Amniotic stem cell (primary cell): Measurements from ENCODE around the gene KRT5.

Source experiments
- DNase-seq: peaks from one replicate; lab custom pipeline; 2025; lab: John Stamatoyannopoulos, UW

The KRT5 gene

DNA sequence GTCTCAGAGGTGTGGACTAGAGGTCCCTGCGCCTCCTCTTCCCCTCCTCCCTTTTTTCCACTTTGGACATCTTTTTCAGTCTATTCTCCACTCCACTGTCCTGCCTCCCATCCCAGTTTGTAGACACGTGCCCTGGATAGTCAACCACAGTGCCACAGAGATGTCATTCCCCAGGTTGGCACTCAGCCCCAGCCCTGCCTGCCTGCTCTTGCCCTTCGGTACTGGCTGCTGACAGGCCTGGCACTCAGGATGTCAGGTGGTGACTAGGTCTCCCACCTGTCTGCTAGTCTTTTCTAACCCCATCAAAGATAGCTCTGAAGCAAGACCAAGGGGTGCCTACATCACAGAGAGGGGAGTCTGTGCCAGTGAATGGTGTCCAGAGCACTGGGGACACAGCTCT, 16.9 kb upstream of the KRT5 start:
- DNase-seq = no peak

DNA sequence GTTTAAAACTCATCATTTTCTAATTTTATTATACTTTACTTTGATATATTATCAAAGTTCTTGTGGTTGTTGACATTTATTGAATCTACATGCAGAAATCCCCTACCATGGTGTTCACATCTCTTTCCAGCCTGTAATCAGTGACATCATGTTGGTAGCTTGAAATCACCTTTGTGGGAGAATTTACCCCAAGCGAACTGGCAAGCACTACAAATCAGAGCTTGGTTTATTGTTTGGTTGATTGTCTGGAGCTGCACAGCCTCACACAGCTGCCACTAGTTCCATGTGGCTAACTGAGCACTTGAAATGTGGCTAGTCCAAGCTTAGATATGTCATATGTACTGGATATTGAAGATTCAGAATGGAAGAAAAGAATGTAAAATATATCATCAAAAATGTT, 15.4 kb upstream of the KRT5 start:
- no peak for DNase-seq

DNA sequence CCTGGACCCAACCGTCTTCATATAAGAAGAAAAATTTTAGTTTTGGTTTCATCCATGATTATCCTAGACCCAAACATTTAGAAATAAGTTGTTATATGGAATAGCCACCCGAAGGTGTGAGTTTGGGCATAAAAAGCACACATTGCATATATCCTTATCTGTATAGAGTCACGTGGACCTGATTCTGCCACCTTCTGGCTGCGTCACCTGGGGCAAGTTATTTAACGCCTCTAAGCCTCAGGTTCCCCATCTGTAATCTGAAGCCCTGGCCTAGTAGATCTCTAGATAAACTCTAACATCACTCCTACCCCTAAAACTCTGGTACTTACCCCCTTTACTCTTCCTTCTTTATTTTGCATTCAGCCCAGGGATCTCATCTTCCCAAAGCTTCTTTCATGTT, 14.3 kb upstream of the KRT5 start:
- no peak for DNase-seq

DNA sequence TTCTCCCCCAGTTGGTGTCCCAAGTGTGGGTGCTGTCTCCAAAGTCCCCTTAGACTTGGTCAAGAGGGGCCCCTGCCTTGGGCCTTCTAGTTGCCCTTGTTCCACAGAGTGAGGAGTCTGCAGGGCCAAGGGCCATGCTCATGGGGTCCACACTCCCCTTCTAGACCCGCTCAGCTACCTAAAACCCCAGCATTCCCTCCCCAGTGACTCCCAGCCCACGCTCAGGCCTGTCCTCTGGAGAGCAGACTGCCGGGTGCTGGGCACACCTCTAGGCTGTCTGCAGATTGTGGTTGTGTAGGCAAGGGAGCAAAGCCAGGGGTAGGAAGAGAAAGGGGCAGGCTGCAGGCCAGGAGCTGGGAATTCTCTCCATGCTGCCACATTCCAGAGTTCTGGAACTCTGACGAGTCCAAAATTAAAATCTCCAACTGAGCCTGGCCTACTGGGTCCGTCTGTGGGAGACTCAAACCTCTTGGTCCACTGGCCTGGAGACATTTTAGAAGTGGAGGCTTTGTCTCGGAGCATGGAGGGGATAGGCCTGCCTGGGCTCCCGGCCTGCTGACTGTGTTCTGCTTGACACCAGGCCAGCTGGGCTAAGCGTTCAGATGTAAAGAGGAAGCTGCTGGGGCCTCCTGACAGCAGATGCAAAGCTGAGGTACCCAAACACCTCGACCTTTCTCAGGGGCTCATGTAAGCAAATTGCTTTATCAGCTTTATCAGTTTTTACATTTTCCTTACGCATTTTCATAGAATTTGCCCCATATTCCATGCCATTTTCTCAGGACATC, 13.7 kb upstream of the KRT5 start:
- DNase-seq = no peak

DNA sequence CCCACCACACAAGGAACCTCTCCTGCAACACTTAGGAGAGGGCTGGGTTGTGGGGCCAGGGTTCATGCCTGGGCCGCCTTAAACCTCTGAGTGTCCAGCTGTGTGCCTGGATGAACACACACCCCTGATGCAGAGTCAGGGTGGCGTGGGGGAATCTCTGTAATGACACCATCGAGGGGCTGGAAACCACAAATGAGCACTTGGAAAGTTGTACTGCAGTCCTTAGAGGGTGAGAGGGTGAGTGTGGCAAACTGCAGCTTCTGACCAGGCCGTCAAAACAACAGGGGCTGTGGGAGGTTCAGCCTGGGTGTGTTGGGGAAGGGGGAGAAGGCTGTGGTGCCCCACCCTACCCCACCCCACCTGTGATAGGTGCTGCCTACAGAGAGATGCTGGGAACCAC, 12.4 kb upstream of the KRT5 start:
- no peak for DNase-seq

DNA sequence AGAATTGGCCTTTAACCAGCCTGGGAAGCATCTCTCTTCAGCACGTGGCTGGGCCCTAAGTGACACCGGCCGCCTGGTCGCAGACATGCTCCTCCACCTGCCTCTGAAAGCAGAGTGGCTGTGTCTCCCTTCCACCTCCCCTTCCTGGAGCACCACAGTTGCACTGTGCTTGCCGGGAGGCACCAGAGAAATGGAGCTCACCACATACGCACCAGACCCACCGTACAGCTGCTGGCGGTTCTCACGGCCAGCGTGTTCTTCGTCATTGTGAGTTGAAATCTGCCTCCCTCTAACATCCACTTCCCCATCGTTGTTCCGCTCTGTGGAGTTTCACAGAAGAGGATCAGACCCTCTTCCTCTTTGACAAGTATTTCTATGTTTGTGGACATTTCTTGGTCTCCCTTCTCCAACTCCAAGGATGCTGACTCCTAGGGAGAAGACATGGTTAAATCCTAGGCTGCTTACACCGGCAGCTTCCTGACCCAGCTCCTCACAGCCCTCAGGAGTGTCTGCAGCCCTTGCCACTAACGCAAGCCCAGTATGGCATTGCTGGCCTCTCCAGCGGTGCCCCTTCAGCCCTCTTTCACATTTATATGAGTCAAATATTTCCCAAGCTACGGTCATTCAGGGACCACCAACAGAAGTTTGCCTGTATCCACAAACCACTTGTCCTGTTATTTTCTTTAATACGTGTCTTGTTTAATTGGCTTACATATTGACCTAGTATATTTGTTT, 11.5 kb upstream of the KRT5 start:
- no peak for DNase-seq

DNA sequence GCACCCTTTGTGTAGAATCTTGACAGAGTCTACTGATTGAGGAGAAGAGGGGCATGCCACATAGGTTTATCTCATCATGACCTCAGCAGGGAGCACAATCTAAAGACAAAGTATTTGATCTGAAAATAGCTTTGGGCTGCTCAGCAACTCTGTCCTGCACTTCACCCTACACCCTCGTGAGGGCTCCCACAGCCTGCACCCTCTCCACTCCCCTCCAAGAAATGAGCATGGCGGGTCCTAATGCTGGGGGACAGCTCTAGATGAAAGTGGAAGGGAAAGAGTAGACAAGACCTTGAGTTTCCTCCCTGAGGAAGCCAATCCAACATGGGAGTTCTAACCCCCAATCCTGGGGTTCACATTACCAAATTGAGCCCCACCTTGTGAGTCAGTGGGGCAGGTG, 10.7 kb upstream of the KRT5 start:
- no peak for DNase-seq

DNA sequence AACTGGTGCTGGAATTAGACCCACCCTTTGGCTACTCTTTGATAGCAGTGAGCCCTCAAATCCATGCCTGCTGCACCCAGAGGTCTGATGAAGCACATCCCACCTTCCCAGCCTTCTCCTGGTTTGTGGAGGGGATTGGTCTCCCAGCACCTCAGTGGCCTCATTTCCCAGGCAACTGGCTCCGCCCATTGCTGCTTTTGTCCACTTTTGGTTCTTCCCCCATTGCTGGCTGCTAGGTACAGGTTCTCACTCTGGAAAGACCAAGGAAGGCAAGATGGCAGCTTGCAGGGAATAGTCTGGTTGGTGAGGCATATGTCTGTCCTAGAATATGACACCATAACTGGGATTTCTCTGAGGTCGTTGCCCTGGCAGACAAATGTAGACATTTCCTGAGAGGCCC, 10.2 kb upstream of the KRT5 start:
- DNase-seq = no peak

DNA sequence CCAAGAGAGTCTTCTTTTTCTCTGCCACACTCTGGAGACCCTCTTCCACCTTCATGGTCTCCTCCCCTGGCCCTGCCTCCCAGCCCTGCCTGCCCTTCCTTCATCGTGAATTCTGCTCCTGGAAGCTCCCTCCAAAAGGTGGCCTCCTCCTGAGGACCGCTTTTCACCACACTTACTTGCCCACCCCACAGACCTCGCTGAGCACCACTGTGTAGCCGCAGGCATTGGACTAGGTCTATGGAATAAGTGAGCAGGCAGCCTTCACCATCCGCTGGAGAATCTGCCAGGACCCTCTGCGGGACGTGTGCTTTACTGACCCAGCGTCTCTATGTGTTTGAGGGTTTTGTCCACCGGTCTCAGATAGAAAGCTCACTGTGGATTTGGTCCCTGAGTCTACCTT, 9.7 kb upstream of the KRT5 start:
- no peak for DNase-seq

DNA sequence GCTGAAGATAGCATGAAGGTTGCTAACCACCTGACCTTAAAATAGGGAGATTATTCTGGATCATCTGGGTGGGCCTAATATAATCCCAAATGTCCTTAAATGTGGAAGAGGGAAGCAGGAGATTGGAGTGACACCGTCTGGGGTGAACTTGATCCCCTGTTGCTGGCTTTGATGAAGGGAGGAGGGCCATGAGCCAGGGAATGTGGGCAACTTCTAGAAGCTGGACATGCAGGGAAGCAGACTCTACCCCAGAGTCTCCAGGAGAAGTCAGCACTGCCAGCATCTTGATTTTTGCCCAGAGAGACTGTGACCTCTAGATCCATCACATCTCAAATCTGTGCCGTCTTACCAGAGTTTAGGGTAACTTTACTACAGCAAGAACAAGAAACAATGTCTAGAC, 9.2 kb upstream of the KRT5 start:
- no peak for DNase-seq

DNA sequence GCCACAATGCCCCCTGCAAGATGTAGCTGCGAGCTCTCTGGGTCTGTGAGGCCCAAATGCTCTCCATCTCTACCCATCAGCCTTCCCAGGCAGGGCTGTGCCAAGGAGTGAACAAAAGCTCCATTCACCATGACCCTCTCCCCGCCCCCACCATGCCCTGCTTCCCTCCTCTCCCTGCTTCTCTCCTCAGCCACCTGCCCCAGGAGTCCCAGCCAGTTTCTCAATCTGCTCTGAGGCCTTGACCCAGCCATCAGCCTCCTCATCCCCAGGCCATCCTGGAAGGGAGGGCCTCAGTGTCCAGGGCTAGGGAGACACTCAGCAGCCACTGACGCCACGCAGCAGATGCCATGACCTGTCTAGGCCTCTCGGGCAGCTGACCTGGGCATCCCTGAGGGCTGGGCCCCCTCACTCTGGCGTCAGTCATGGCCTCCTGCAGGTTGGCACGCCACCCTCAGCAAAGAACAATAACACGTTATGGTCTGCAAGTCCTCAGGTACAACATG, 8.5 kb upstream of the KRT5 start:
- DNase-seq = no peak

DNA sequence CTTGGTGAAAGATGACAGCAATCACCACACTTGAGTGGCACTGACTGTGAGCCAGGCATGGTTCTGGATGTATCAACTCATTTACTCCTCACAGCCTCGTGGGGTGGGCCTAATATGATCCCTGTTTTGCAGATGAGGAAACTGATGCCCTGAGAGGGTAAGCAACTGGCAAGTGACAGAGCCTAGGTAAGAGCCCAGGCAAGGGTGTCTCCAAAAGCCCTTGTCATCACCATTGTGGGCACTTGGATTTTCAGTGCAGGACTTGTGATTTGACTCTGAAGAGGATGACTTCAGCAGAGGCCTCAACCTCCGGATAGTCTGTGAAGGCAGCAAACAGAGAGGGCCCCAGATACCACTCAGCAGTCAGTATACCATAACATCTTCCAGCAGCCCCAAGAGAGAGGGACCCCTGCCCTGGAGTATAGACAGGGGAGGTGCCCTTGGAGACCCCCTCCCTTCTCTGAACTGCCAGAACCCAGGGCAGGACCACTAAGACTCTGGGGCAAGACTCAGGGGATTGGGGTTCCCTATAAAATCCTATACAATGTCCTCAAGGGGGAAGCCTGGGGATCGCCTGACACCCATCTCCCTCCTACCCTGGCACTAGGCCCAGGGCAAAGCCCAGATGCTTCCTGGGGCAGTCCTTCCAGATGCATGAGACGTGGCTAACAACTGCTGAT, 7.1 kb upstream of the KRT5 start:
- no peak for DNase-seq

DNA sequence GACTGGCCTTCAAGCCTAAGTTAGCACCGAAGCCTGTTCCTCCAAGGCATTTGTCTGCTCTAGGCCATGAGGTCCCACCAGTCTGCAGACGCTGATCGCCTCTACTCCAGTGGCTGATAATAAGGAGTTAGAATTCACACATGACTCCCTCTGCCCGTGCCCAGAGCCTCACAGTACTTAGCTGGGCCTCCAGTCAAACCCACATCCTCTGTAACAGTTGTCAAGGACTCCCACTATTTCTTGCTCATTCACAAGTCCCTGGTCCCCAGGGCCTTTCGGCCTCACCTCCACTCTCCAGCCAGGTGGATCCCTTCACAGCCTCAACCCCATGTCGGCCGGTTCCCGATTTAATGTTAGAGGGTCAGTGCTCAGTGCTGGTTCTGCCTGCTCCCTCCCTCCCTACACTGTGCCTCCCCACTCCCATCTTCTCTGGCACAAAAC, 6.3 kb upstream of the KRT5 start:
- no peak for DNase-seq

DNA sequence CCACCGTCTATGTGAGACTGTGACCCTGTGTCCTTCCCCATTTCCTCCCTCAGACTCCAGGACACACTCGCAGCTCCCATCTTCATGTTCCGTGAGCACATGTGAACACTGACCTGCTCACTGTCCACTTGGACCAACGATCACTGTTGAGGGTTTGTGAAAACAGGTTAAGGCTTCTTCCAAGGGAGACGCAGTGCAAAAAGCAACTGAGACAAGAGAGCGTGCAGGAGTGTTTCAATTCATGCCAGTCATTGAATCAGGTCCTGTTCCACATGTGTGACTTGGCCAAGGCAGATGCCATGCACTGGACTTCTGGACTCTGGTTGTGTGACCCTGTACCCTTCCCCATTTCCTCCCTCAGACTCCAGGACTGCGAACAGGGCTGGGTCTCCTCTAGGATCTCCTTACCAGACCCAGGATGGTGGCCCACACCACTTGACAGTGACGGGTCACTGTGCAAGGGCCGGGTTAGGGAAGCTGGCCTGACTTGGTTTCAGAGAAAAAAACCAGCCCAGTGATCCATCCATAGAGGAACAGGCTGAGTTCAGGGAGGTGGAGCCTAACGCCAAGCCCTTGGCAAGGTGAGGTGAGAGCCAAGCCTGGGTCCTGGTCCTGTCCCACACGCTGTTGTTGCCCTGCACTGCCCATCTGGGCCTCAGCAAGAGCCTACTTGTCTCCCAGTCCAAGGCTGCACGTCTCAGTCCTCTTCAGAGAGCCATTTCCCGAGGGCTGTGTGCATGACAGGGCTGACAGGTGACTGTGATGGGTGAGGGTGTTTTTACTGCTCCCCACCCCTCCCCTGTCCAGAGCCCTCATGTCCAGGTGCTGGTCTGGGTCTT, 5.7 kb upstream of the KRT5 start:
- DNase-seq = no peak

DNA sequence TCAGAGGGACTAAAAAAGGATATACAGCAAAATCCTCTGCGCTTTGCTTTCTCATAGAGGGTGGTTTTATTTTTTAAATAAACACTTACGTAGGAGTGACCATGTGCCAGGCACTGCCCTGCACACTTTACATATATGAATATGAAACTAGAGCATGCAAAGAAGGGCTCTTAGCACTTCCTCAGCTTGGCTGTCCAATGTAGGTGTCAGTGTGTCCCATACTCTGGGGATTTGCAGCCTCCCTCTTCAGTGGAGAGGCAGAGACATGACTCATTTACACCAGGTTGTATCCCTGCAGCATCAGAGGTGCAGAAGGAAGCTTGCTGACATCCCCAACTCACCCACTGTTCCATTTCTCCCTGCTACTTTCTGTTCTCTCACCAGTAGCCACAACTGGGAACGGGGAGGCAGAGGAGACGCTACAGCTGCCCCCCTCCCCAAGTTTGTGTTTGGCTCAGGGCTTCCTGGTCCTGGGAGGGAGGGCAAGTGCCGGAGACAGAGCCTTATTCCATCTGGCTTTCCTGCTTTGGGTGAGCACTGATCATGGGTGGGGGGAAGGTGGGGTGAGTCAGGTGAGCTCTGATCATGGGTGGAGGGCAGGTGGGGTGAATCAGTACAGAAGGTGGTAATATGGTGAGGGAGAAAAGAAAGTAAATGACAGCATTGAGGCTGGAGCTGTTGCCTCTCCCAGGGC, 4.9 kb upstream of the KRT5 start:
- DNase-seq = no peak

DNA sequence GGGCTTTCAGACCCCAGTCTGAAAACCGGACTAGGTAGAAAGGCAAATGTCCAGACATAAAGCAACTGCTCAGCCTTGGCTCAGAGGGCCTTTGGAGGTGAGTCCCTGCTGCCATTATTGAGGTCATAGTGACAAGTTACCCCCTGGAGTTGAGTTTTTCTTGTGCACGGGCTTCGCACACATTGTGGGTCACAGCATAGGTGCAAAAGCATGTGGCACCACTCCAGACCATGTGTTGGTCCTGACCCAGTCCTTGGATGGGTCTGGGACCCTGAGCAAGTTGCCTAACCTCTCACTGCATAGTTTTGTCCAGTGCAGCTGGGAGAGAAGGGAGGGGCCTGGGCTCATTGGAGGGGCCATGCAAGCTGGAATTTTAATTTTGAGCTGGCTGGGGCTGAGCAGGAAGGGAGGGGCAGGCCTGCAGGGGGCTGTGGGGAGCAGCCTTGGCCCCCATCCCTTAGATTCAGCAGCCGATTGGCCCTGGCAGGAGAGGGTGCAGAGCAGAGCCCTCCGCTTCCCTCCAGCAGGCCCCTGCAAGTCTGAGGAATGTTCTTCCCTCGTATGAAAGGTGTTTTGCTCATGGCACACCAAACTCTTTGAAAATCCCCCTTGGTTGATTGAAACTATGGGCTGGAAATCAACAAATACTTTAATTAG, 4.2 kb upstream of the KRT5 start:
- no peak for DNase-seq

DNA sequence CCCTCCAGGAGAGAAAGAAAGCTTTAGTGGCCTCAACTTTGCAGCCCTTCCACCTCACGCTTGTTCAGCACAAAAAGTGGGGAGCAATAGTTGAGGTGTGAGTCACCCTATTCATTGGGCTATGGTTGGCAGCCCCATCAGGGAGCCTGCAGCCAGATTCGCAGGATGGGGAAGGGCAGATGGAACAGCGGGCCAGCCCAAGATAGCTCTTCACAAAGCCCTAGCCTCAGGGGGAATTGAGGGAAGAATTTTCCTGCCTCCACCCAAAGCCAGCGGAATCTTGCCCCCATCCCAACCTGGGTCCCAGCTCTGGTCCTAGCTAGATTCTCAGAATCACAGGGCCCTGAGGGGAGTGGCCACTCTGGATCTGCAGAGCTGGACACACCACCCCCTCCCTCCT, 3.6 kb upstream of the KRT5 start:
- no peak for DNase-seq

DNA sequence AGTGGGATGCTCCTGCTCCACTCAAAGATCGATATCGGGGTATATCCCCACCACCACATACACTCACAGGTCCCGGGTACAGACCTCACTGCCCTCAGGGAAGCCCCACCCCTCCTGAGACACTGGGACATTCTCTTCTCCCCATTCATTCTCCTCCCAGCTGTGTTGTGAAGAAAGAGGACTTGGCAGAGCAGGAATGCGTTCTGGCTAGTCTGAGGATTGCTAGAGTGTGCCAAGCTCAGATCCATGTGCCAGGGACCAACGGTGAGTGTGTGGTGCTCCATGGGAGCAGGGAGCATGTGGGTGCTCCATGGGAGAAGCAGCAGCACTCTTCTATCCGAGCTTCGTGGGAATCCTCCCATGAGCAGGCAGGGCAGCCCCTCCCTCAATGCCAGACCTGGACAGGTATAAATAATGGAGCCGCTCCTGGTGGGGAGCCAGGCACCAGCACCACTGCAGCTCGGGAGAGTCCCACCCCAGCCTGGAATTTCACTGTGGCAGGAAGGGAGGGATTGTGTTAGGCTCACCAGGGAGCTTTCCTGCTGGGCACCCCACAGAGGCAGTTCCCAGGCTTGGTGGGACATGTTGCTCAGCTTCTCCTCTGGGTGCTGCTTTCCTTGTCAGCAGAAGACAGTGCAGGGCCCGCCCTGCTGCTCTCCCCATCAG, 2.3 kb upstream of the KRT5 start:
- DNase-seq = no peak

DNA sequence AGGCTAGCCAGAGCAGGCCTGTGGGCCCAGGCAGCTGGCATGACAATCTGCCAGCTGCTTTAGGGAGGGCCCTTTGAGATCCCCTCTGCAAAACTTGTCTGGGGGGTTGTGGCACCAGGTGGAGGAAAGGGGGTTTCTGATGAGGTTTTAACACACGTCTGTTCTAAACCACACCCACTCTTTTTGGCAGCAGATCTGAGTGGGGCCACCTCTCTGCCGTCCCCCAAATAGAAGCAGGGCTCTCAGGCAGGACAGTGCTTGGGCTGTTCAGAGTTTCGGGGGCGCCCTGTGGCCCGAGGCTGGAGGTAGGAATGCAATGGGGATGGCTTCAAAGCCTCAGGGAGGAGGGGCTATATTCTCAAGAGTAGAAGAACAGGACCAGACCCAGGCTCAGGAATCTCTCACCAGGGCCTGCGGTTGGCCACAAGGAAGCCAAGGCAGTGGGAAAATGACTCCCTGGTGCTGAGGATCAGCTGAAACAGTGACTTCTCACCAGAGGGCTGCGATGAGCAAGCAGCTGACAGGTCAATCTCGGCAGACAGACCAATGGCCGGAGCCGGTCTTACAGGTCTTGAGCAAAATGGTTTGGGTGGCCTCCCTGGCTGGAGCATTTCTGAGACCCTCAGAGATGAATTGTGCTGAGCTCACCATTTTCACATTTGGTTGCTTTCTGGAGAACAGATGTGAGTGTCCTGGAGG, 1.5 kb upstream of the KRT5 start:
- DNase-seq = no peak

DNA sequence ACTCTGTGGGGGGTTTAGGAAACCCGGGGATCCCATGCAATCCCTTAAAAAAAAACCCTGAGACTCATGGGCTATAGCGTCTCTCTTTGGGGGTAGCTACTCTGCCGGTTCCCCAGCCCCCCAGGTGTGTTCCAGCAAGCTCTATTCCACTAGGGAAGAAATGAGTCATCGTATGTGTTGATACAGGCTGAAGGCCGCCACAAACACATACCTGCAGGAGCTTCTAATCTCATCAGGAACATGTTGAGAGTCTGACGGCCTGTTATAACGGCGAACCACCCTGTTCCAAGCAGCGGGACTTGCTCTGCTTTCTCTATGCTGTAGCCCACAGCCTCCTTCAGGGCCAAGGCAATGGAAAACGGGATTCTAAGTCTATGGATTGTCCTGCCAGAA, 977 bp upstream of the KRT5 start:
- no peak for DNase-seq
